Brain microvascular endothelial cell (primary cell): Measurements from ENCODE around the gene STAG1.

Source experiments
- DNase-seq: peaks from one replicate; pipeline ENCODE4 v3.0.0-alpha.2; 2020
- H3K27ac ChIP-seq: fragments of 250-450 bp; sonication (Bioruptor Pico); 2 replicates; pipeline ENCODE4 v1.5.1; 2020; ENCODE audit warnings: mild to moderate bottlenecking, moderate library complexity
- H3K27me3 ChIP-seq: fragments of 250-450 bp; sonication (Bioruptor Pico); replicated peaks from 2 replicates; pipeline ENCODE4 v1.5.1; 2020; ENCODE audit warnings: mild to moderate bottlenecking
- H3K36me3 ChIP-seq: fragments of 250-450 bp; sonication (Bioruptor Pico); replicated peaks from 2 replicates; pipeline ENCODE4 v1.5.1; 2020; ENCODE audit warnings: mild to moderate bottlenecking
- H3K4me3 ChIP-seq: 2 replicates; pipeline ENCODE4 v1.5.1; 2011; ENCODE audit warnings: low read depth, mild to moderate bottlenecking, control low read depth, low read length, moderate library complexity
- in situ Hi-C: cut with HindIII; loops from 2 replicates; pipeline ENCODE4 v1.10.0; 2017; ENCODE audit warnings: low sequenced_read_pairs, low pct_ligation_motif_present
- TF ChIP-seq, protein P1 (sequence below): IDR thresholded peaks from 2 replicates; pipeline ENCODE4 v1.5.1; 2011; ENCODE audit warnings: low read depth, mild to moderate bottlenecking, moderate library complexity, low read length, control low read depth, inconsistent platforms; ENCODE audit errors: missing control alignments

STAG1 gene

DNA sequence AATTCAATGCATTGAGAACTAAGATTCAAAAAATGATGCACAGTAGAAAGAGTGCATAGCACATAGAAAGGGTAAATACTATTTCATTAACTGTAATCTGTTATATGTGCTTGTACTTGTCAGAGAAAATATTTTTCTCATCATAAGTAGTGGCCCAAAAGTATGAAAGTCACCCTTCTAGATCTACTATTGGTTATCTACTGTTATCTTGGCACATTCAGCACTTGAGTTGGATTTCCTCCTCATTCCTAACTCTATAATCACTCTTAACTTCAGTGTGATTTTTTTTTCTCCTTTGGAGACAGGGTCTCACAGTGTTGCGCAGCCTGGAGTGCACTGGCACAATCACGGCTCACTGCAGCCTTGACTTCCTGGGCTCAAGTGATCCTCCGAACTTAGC lies 307.6 kb downstream of the STAG1 start:
- in situ Hi-C loops = no loop called here
- no peaks in the 10 kb centered on the region for H3K27me3 ChIP-seq
- TF ChIP-seq, protein P1, sequence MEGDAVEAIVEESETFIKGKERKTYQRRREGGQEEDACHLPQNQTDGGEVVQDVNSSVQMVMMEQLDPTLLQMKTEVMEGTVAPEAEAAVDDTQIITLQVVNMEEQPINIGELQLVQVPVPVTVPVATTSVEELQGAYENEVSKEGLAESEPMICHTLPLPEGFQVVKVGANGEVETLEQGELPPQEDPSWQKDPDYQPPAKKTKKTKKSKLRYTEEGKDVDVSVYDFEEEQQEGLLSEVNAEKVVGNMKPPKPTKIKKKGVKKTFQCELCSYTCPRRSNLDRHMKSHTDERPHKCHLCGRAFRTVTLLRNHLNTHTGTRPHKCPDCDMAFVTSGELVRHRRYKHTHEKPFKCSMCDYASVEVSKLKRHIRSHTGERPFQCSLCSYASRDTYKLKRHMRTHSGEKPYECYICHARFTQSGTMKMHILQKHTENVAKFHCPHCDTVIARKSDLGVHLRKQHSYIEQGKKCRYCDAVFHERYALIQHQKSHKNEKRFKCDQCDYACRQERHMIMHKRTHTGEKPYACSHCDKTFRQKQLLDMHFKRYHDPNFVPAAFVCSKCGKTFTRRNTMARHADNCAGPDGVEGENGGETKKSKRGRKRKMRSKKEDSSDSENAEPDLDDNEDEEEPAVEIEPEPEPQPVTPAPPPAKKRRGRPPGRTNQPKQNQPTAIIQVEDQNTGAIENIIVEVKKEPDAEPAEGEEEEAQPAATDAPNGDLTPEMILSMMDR = no peak

DNA sequence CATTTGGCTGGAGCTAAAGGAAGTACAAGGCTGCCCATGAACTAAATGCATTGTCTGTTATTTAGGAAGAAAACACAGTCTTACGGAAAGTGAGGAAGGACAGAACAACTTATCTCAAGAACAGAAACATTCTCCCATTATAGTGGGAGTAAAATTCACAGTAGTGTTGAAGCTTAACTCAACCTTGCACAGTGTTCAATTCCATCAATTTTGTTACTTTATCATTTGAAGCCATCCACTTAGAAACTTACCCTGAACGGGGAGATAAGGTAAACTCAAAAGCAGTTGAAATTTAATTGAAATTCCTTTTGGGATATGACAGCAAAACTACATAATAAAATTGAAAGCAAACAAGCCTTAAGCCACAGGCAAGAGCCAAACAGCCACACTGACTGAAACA lies 315.1 kb downstream of the STAG1 start:
- Histone ChIP-seq H3K36me3 (peaks cover 4% of the 10 kb centered on the region), H3K4me3 (no peak overlapping the region), H3K27me3 (no peaks in the 10 kb centered on the region), H3K27ac (no peak overlapping the region)
- in situ Hi-C loops = no loop called here
- TF ChIP-seq, protein P1 = no peak
- no peak for DNase-seq

More for the DNA sequence above, 307.6 kb downstream of the STAG1 start:
- H3K36me3 ChIP-seq = peaks cover 4% of the 10 kb centered on the region
- DNase-seq = no peak
- H3K27ac ChIP-seq = no peak overlapping the region
- no peak overlapping the region for H3K4me3 ChIP-seq

DNA sequence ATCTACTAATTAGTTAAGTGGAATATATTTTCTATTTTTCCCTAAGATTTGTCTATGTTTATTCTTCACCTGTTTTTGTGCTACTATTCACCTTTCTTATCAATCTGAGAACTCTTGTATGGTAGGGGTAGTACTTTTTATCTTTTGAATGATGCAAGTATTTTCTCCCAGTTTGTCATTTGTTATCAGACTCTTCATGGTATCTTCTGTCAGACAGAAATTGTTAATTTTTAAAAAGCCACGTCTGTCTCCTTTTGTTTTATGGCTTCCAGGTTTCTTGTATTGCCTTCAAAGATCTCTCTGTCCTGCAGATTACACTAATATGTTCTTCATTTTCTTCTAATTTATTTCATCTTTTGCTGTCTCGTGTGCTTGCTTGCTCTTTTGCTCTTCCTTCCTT lies 317.7 kb downstream of the STAG1 start:
- Histone ChIP-seq H3K36me3 (no peaks in the 10 kb centered on the region), H3K4me3 (no peak overlapping the region), H3K27me3 (no peaks in the 10 kb centered on the region), H3K27ac (no peak overlapping the region)
- DNase-seq = no peak
- TF ChIP-seq, protein P1 = no peak
- in situ Hi-C loops = no loop called here

DNA sequence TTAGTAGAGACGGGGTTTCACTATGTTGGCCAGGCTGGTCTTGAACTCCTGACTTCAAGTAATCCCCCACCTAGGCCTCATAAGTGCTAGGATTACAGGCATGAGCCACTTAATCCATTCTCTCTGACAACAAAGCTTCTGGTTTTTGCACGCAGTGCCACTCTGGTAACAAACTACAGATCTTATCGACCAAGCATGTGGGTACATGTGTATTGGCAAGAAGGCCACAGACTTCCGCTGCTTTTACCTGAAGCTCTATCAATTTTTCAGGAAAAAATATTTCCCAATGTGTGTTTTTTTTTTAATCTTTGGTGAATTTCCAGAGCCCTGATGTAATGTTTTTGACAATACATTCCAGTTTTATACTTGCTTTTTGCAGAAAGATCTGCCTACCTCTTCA lies 319.5 kb downstream of the STAG1 start:
- no peak for DNase-seq
- Histone ChIP-seq H3K36me3 (no peaks in the 10 kb centered on the region), H3K27ac (no peak overlapping the region), H3K4me3 (no peak overlapping the region), H3K27me3 (no peaks in the 10 kb centered on the region)
- in situ Hi-C loops = no loop called here
- TF ChIP-seq, protein P1 = no peak

DNA sequence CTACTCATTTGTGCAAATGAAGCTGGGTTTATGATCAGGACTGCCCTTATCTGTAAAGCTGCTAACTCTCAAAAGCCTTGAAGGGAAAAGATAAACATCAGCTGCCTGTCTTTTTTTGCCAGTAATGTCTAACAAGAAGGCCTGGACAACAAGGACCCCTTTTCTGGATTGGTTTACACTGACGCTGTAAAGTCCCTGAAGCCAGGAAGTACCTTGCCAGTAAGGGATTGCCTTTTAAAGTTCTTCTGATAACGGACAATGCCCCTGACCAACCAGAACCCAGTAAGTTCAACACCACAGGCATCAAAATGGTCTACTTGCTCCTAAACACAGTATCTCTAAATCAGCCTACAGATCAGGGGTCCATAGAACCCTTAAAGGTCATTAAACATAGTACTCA lies 324.0 kb downstream of the STAG1 start:
- no peaks in the 10 kb centered on the region for H3K36me3 ChIP-seq
- no peak overlapping the region for H3K27ac ChIP-seq
- H3K4me3 ChIP-seq = no peak overlapping the region
- in situ Hi-C loops = no loop called here
- no peaks in the 10 kb centered on the region for H3K27me3 ChIP-seq
- TF ChIP-seq, protein P1 = no peak
- DNase-seq = no peak

DNA sequence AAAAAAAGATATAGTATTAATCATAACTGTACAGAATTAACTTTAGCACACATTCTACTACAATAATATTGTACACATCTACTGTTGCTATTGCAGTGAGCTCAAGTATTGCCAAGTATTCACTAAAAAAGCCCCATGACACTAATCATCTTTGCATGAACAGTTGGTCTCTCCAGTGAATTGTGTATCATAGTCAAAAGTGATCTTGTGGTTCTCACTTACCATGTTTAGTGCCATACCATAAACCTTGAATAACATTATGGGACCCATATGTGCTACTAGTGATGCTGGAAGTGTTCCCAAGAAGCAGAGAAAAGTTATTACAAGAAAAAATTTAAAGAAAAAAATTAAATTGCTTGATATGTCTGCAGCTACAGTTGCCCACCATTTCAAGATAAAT lies 324.9 kb downstream of the STAG1 start:
- no peak for DNase-seq
- TF ChIP-seq, protein P1 = no peak
- Histone ChIP-seq H3K27me3 (no peaks in the 10 kb centered on the region), H3K36me3 (no peaks in the 10 kb centered on the region), H3K27ac (no peak overlapping the region), H3K4me3 (no peak overlapping the region)
- in situ Hi-C loops = no loop called here
